Mammary epithelial cell (primary cell): ENCODE data around the gene WFIKKN1.

Experiments
- CTCF ChIP-seq, 2 donors: IDR thresholded peaks in 1 of 2; conservative IDR thresholded peaks in 1 of 2; 2 replicates each; pipeline ENCODE4 v1.5.1; 2011 to 2012; ENCODE audit warnings: inconsistent platforms in 2 of 2, low read length in 2 of 2, mild to moderate bottlenecking in 2 of 2, control low read depth in 1 of 2, low read depth in 1 of 2; ENCODE audit not compliant: insufficient read depth in 1 of 2; ENCODE audit errors: extremely low read depth in 1 of 2
- EZH2 ChIP-seq: IDR thresholded peaks from 2 replicates; pipeline ENCODE4 v1.6.1; 2012; ENCODE audit warnings: low read length, inconsistent platforms, borderline replicate concordance

DNA sequence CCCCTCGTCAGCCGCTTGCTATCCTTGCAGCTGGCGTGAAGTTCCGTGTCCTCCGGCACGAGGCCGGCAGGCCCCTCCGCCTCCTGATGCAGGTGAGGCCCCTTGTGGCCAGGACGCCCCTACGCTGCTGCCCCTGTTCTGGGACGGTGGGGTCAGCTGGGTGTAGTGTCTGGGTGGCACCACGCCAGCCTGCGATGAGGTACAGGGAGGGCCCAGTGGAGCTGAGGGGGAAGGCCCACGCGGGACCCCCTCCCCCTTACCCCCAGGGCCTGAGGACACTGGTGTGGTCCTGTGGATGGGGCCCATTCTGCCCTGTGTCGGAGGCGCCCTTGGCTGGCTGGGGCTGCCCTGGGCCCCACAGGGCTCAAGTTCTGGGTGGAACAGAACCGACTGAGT is 48.6 kb upstream of the WFIKKN1 start:
- TF ChIP-seq EZH2 (no peak), CTCF (conservative IDR thresholded peaks at IDR 0.05 in 1 of 2, IDR thresholded peaks at IDR 0.05 in 1 of 2; ENCODE audit: extremely low read depth in 1 of 2, insufficient read depth in 1 of 2, low read depth in 1 of 2, low read length in 2 of 2) (no peak)
